Measurements from ENCODE around the gene MKKS. TPM values are rescaled to one million over a fixed set of nuclear protein-coding genes. Genes with fewer than 3 reads are reported as not detected.

MKKS gene
- total and polyA plus RNA-seq, 7 experiments from 2014 or later = 4.5 to 38.6 (median 15.5) TPM

- CTCF ChIA-PET = no interaction called here
- peak overlapping the region in 4 of 9 donors; percentile 1 to 48 (median 18) for H3K27ac Mint-ChIP-seq
- intact Hi-C loops (cut with micrococcal nuclease) = loop anchor here in 1 of 2 donors (5.0 to 10.0 kb wide), 3 partner anchors 84 to 1074 kb away; no protein-coding TSS in a partner anchor
- H3K36me3 Mint-ChIP-seq = peaks cover 0 to 34% (median 24%) of the 10 kb centered on the region in 5 donors
- H3K9me3 Mint-ChIP-seq = peaks cover 0 to 4% (median 0%) of the 10 kb centered on the region in 11 donors
- Histone ChIP-seq H3K4me3 (ENCODE audit: low read length) (no peak overlapping the region), H3K27ac (ENCODE audit: low read depth, low read length) (no peak overlapping the region), H3K36me3 (ENCODE audit: control insufficient read depth in 2 of 3, insufficient read depth in 3 of 3, low read length in 3 of 3) (peaks cover 0 to 5% (median 0%) of the 10 kb centered on the region in 3 experiments), H3K9me3 (ENCODE audit: control insufficient read depth in 2 of 3, low read length in 3 of 3) (no peaks in the 10 kb centered on the region), H3K27me3 (ENCODE audit: control insufficient read depth in 2 of 2, insufficient read depth in 2 of 2, low read length in 2 of 2) (no peaks in the 10 kb centered on the region), H3K4me1 (ENCODE audit: control insufficient read depth in 2 of 2, insufficient read depth in 2 of 2, low read length in 2 of 2) (no peaks in the 10 kb centered on the region)
- no peaks in the 10 kb centered on the region for H3K27me3 Mint-ChIP-seq
- POLR2A ChIA-PET = no interaction called here
- ATAC-seq (no peak), DNase-seq (no peak)
- H3K4me1 Mint-ChIP-seq = peaks cover 0 to 17% (median 10%) of the 10 kb centered on the region in 7 donors
- H3K4me3 Mint-ChIP-seq = no peak overlapping the region
Observed at GRCh38 chr20:10468340-10468845, 34.4 kb upstream of the MKKS start.

- H3K27me3 Mint-ChIP-seq = no peaks in the 10 kb centered on the region
- no peak overlapping the region for H3K27ac ChIP-seq (ENCODE audit: low read depth, low read length)
- H3K9me3 ChIP-seq (ENCODE audit: control insufficient read depth in 2 of 3, low read length in 3 of 3) = no peaks in the 10 kb centered on the region
- H3K4me1 Mint-ChIP-seq = peaks cover 0 to 17% (median 11%) of the 10 kb centered on the region in 7 donors
- no peak for DNase-seq
- H3K4me3 ChIP-seq (ENCODE audit: low read length) = no peak overlapping the region
- H3K4me1 ChIP-seq (ENCODE audit: control insufficient read depth in 2 of 2, insufficient read depth in 2 of 2, low read length in 2 of 2) = no peaks in the 10 kb centered on the region
- peaks cover 0 to 5% (median 0%) of the 10 kb centered on the region in 11 donors for H3K9me3 Mint-ChIP-seq
- H3K27ac Mint-ChIP-seq = peak overlapping the region in 3 of 9 donors; percentile 12 to 48 (median 24)
- no peaks in the 10 kb centered on the region for H3K27me3 ChIP-seq (ENCODE audit: control insufficient read depth in 2 of 2, insufficient read depth in 2 of 2, low read length in 2 of 2)
- CTCF ChIA-PET = no interaction called here
- H3K36me3 Mint-ChIP-seq = peaks cover 6 to 40% (median 30%) of the 10 kb centered on the region in 5 donors
- no peak overlapping the region for H3K4me3 Mint-ChIP-seq
- H3K36me3 ChIP-seq (ENCODE audit: control insufficient read depth in 2 of 3, insufficient read depth in 3 of 3, low read length in 3 of 3) = peaks cover 0 to 5% (median 0%) of the 10 kb centered on the region in 3 experiments
- intact Hi-C loops (cut with micrococcal nuclease) = loop anchor here (2.0 to 10.0 kb wide), 4 partner anchors 15 to 1074 kb away; no protein-coding TSS in a partner anchor
- POLR2A ChIA-PET = no interaction called here
- ATAC-seq = no peak
Observed at GRCh38 chr20:10467681-10468339, 33.8 kb upstream of the MKKS start.

GRCh38 chr20:10466855-10467254 lies 32.8 kb upstream of the MKKS start:
- intact Hi-C loops (cut with micrococcal nuclease) = loop anchor here (2.0 to 10.0 kb wide), 4 partner anchors 14 to 1075 kb away; no protein-coding TSS in a partner anchor
- Mint-ChIP-seq H3K9me3 (peaks cover 0 to 6% (median 0%) of the 10 kb centered on the region in 11 donors), H3K27me3 (no peaks in the 10 kb centered on the region), H3K36me3 (peaks cover 8 to 47% (median 39%) of the 10 kb centered on the region in 5 donors), H3K27ac (no peak overlapping the region), H3K4me3 (no peak overlapping the region), H3K4me1 (peaks cover 0 to 18% (median 16%) of the 10 kb centered on the region in 7 donors)
- H3K9me3 ChIP-seq (ENCODE audit: control insufficient read depth in 2 of 3, low read length in 3 of 3) = no peaks in the 10 kb centered on the region
- no peak for DNase-seq
- H3K4me3 ChIP-seq (ENCODE audit: low read length) = no peak overlapping the region
- H3K27ac ChIP-seq (ENCODE audit: low read depth, low read length) = no peak overlapping the region
- CTCF ChIA-PET = no interaction called here
- H3K4me1 ChIP-seq (ENCODE audit: control insufficient read depth in 2 of 2, insufficient read depth in 2 of 2, low read length in 2 of 2) = no peaks in the 10 kb centered on the region
- no peaks in the 10 kb centered on the region for H3K27me3 ChIP-seq (ENCODE audit: control insufficient read depth in 2 of 2, insufficient read depth in 2 of 2, low read length in 2 of 2)
- POLR2A ChIA-PET = no interaction called here
- peaks cover 0 to 5% (median 0%) of the 10 kb centered on the region in 3 experiments for H3K36me3 ChIP-seq (ENCODE audit: control insufficient read depth in 2 of 3, insufficient read depth in 3 of 3, low read length in 3 of 3)
- no peak for ATAC-seq

- Mint-ChIP-seq H3K27ac (no peak overlapping the region), H3K9me3 (peaks cover 0 to 6% (median 0%) of the 10 kb centered on the region in 11 donors), H3K4me3 (no peak overlapping the region), H3K36me3 (peaks cover 8 to 47% (median 34%) of the 10 kb centered on the region in 5 donors), H3K4me1 (peaks cover 0 to 20% (median 17%) of the 10 kb centered on the region in 7 donors), H3K27me3 (no peaks in the 10 kb centered on the region)
- H3K36me3 ChIP-seq (ENCODE audit: control insufficient read depth in 2 of 3, insufficient read depth in 3 of 3, low read length in 3 of 3) = peaks cover 0 to 5% (median 0%) of the 10 kb centered on the region in 3 experiments
- no peak overlapping the region for H3K27ac ChIP-seq (ENCODE audit: low read depth, low read length)
- no peak overlapping the region for H3K4me3 ChIP-seq (ENCODE audit: low read length)
- CTCF ChIA-PET = no interaction called here
- H3K9me3 ChIP-seq (ENCODE audit: control insufficient read depth in 2 of 3, low read length in 3 of 3) = no peaks in the 10 kb centered on the region
- intact Hi-C loops (cut with micrococcal nuclease) = loop anchor here (2.0 to 10.0 kb wide), 4 partner anchors 14 to 1076 kb away; no protein-coding TSS in a partner anchor
- POLR2A ChIA-PET = no interaction called here
- H3K27me3 ChIP-seq (ENCODE audit: control insufficient read depth in 2 of 2, insufficient read depth in 2 of 2, low read length in 2 of 2) = no peaks in the 10 kb centered on the region
- DNase-seq (no peak), ATAC-seq (no peak)
- no peaks in the 10 kb centered on the region for H3K4me1 ChIP-seq (ENCODE audit: control insufficient read depth in 2 of 2, insufficient read depth in 2 of 2, low read length in 2 of 2)
Observed at GRCh38 chr20:10466325-10466724, 32.3 kb upstream of the MKKS start.

GRCh38 chr20:10465135-10465534 lies 31.1 kb upstream of the MKKS start:
- Histone ChIP-seq H3K4me3 (ENCODE audit: low read length) (no peak overlapping the region), H3K27me3 (ENCODE audit: control insufficient read depth in 2 of 2, insufficient read depth in 2 of 2, low read length in 2 of 2) (no peaks in the 10 kb centered on the region), H3K9me3 (ENCODE audit: control insufficient read depth in 2 of 3, low read length in 3 of 3) (no peaks in the 10 kb centered on the region), H3K27ac (ENCODE audit: low read depth, low read length) (no peak overlapping the region), H3K4me1 (ENCODE audit: control insufficient read depth in 2 of 2, insufficient read depth in 2 of 2, low read length in 2 of 2) (no peaks in the 10 kb centered on the region), H3K36me3 (ENCODE audit: control insufficient read depth in 2 of 3, insufficient read depth in 3 of 3, low read length in 3 of 3) (peaks cover 0 to 5% (median 0%) of the 10 kb centered on the region in 3 experiments)
- POLR2A ChIA-PET = no interaction called here
- CTCF ChIA-PET = no interaction called here
- ATAC-seq = no peak
- intact Hi-C loops (cut with micrococcal nuclease) = loop anchor here in 1 of 2 donors (5.0 to 10.0 kb wide), 3 partner anchors 87 to 1077 kb away; no protein-coding TSS in a partner anchor
- H3K27me3 Mint-ChIP-seq = no peaks in the 10 kb centered on the region
- peaks cover 0 to 10% (median 0%) of the 10 kb centered on the region in 11 donors for H3K9me3 Mint-ChIP-seq
- peaks cover 4 to 20% (median 15%) of the 10 kb centered on the region in 7 donors for H3K4me1 Mint-ChIP-seq
- DNase-seq = no peak
- H3K36me3 Mint-ChIP-seq = peaks cover 8 to 51% (median 32%) of the 10 kb centered on the region in 5 donors
- no peak overlapping the region for H3K27ac Mint-ChIP-seq
- H3K4me3 Mint-ChIP-seq = no peak overlapping the region

- H3K4me3 Mint-ChIP-seq = no peak overlapping the region
- no peak for ATAC-seq
- peaks cover 0 to 18% (median 0%) of the 10 kb centered on the region in 11 donors for H3K9me3 Mint-ChIP-seq
- H3K27me3 ChIP-seq (ENCODE audit: control insufficient read depth in 2 of 2, insufficient read depth in 2 of 2, low read length in 2 of 2) = no peaks in the 10 kb centered on the region
- peaks cover 18 to 57% (median 43%) of the 10 kb centered on the region in 5 donors for H3K36me3 Mint-ChIP-seq
- no peaks in the 10 kb centered on the region for H3K36me3 ChIP-seq (ENCODE audit: control insufficient read depth in 2 of 3, insufficient read depth in 3 of 3, low read length in 3 of 3)
- no peak overlapping the region for H3K4me3 ChIP-seq (ENCODE audit: low read length)
- DNase-seq = no peak
- intact Hi-C loops (cut with micrococcal nuclease) = loop anchor here in 1 of 2 donors (10.0 kb wide), 1 partner anchor 741 kb away; no protein-coding TSS in a partner anchor
- POLR2A ChIA-PET = no interaction called here
- H3K4me1 ChIP-seq (ENCODE audit: control insufficient read depth in 2 of 2, insufficient read depth in 2 of 2, low read length in 2 of 2) = no peaks in the 10 kb centered on the region
- no peak overlapping the region for H3K27ac ChIP-seq (ENCODE audit: low read depth, low read length)
- H3K27ac Mint-ChIP-seq = no peak overlapping the region
- no peaks in the 10 kb centered on the region for H3K27me3 Mint-ChIP-seq
- CTCF ChIA-PET = no interaction called here
- H3K9me3 ChIP-seq (ENCODE audit: control insufficient read depth in 2 of 3, low read length in 3 of 3) = no peaks in the 10 kb centered on the region
- peaks cover 0 to 27% (median 10%) of the 10 kb centered on the region in 7 donors for H3K4me1 Mint-ChIP-seq
Observed at GRCh38 chr20:10463622-10464021, 29.6 kb upstream of the MKKS start.

All from naive thymus-derived CD4-positive, alpha-beta T cell (primary cell).